HepG2 (cell line): ENCODE results near the gene RCBTB2. TPM values are rescaled to one million over a fixed set of nuclear protein-coding genes. Genes with fewer than 3 reads are reported as not detected.

Experiments used
- ATAC-seq: fragments of 200-7000 bp; cut with Tn5 transposase; 3 replicates; pipeline ENCODE4 v1.9.1; 2020; ENCODE audit warnings: mild to moderate bottlenecking, moderate library complexity
- BruUV-seq: library from RNA; stranded (reverse); fragments of 400-500 nt; replicated peaks from 2 replicates; lab custom pipeline; 2021; lab: Mats Ljungman, UMichigan
- CTCF ChIA-PET: fragments of 300-600 bp; formaldehyde crosslinking; extraction: SDS; loops from one replicate; lab custom pipeline; 2021; ENCODE audit warnings: low total read pairs, inconsistent platforms, low intra/inter-chr PET ratio; lab: Yijun Ruan, JAX
- POLR2A ChIA-PET: fragments of 350-600 bp; sonication (Branson Sonifier 250); formaldehyde crosslinking; loops from one replicate; lab custom pipeline; 2020; ENCODE audit warnings: antibody characterized with exemption, inconsistent platforms; lab: Yijun Ruan, JAX
- DNase-seq: peaks from one replicate; pipeline ENCODE4 v3.0.0-alpha.2; 2015; ENCODE audit warnings: low spot score
- FAIRE-seq: peaks from 3 replicates; lab custom pipeline; 2011; peaks lifted over from hg19 to GRCh38; lab: Jason Lieb, UNC
- H2AFZ ChIP-seq: one replicate; pipeline ENCODE4 v1.6.1; 2011; ENCODE audit warnings: low read length, inconsistent platforms
- H3K27ac ChIP-seq: fragments of 300-600 bp; 3 replicates; pipeline ENCODE4 v1.8.0; 2011; ENCODE audit warnings: mixed run types, mild to moderate bottlenecking, mixed read lengths, low read length, inconsistent platforms; ENCODE audit not compliant: insufficient read depth; ENCODE audit errors: extremely low read length
- H3K27me3 ChIP-seq, 2 experiments: fragments of 200-600 bp in 1 of 2; 2 replicates in 1 of 2; 3 replicates in 1 of 2; pipeline versions ENCODE4 v1.6.0 to v1.8.0; 2011; ENCODE audit warnings: low read length in 2 of 2, mild to moderate bottlenecking in 2 of 2, moderate library complexity in 2 of 2, inconsistent platforms in 1 of 2; ENCODE audit not compliant: insufficient read depth in 2 of 2, control insufficient read depth in 1 of 2
- H3K36me3 ChIP-seq, 2 experiments: fragments of 200-600 bp in 1 of 2; replicated peaks in 1 of 2; 2 replicates in 1 of 2; 3 replicates in 1 of 2; pipeline versions ENCODE4 v1.5.1 to v1.8.0; 2011; ENCODE audit warnings: low read length in 2 of 2, inconsistent platforms in 1 of 2; ENCODE audit not compliant: insufficient read depth in 2 of 2, control insufficient read depth in 1 of 2
- H3K4me1 ChIP-seq: 2 replicates; pipeline ENCODE4 v1.5.1; 2012; ENCODE audit warnings: low read length, inconsistent platforms; ENCODE audit not compliant: insufficient read depth
- H3K4me2 ChIP-seq: 2 replicates; pipeline ENCODE4 v1.6.0; 2011; ENCODE audit warnings: low read depth, low read length, inconsistent platforms
- H3K4me3 ChIP-seq, 3 experiments: fragments of 200-600 bp in 1 of 3; sonication (generic), shearing (Covaris generic) in 1 of 3; replicated peaks in 1 of 3; 2 replicates each; pipeline ENCODE4 v1.5.1; 2011 to 2016; ENCODE audit warnings: low read length in 3 of 3, inconsistent platforms in 2 of 3, low read depth in 2 of 3, mild to moderate bottlenecking in 2 of 3, control low read depth in 1 of 3, mixed read lengths in 1 of 3; ENCODE audit not compliant: insufficient read depth in 1 of 3
- H3K79me2 ChIP-seq: one replicate; pipeline ENCODE4 v1.6.1; 2011; ENCODE audit warnings: low read length, inconsistent platforms; ENCODE audit not compliant: insufficient read depth
- H3K9ac ChIP-seq: 2 replicates; pipeline ENCODE4 v1.6.0; 2011; ENCODE audit warnings: mild to moderate bottlenecking, low read depth, low read length, inconsistent platforms; ENCODE audit not compliant: insufficient read depth
- H3K9me3 ChIP-seq: 2 replicates; pipeline ENCODE4 v1.5.1; 2012; ENCODE audit warnings: mild to moderate bottlenecking, low read length
- H4K20me1 ChIP-seq: 2 replicates; pipeline ENCODE4 v1.6.0; 2011; ENCODE audit warnings: inconsistent platforms, mild to moderate bottlenecking, low read length, moderate library complexity; ENCODE audit not compliant: insufficient read depth
- ADNP ChIP-seq: sonication (generic); formaldehyde crosslinking; IDR thresholded peaks from 2 replicates; pipeline ENCODE4 v1.4.0; 2020; ENCODE audit warnings: missing genetic modification reagents
- ARID5B ChIP-seq: IDR thresholded peaks from 2 replicates; pipeline ENCODE4 v1.4.0; 2020; ENCODE audit warnings: mild to moderate bottlenecking, missing genetic modification reagents
- CEBPB ChIP-seq: IDR thresholded peaks from 2 replicates; pipeline ENCODE4 v1.6.1; 2011; ENCODE audit warnings: low read depth, low read length, improper control_type of control experiment, borderline replicate concordance
- DRAP1 ChIP-seq: IDR thresholded peaks from 2 replicates; pipeline ENCODE4 v1.6.1; 2016; ENCODE audit warnings: missing genetic modification reagents, missing compliant biosample characterization
- ELF3 ChIP-seq: IDR thresholded peaks from 2 replicates; pipeline ENCODE4 v1.6.1; 2016; ENCODE audit warnings: missing genetic modification reagents, missing compliant biosample characterization
- FOXA3 ChIP-seq: IDR thresholded peaks from 2 replicates; pipeline ENCODE4 v1.6.1; 2016; ENCODE audit warnings: missing genetic modification reagents, missing compliant biosample characterization
- HDAC1 ChIP-seq: sonication (generic); formaldehyde crosslinking; IDR thresholded peaks from 2 replicates; pipeline ENCODE4 v1.5.1; 2020; ENCODE audit warnings: mild to moderate bottlenecking, missing genetic modification reagents
- NCOA5 ChIP-seq: sonication (generic); formaldehyde crosslinking; IDR thresholded peaks from 2 replicates; pipeline ENCODE4 v1.4.0; 2020; ENCODE audit warnings: missing genetic modification reagents
- PAXIP1 ChIP-seq: sonication (generic); formaldehyde crosslinking; conservative IDR thresholded peaks from 2 replicates; pipeline ENCODE4 v1.4.0; 2020; ENCODE audit warnings: mild to moderate bottlenecking, missing genetic modification reagents, moderate library complexity
- RCOR2 ChIP-seq: IDR thresholded peaks from 2 replicates; pipeline ENCODE4 v1.6.1; 2016; ENCODE audit warnings: missing biosample characterization, missing genetic modification reagents
- SAP130 ChIP-seq: IDR thresholded peaks from 2 replicates; pipeline ENCODE4 v1.6.1; 2016; ENCODE audit warnings: low read depth
- SOX5 ChIP-seq: IDR thresholded peaks from 2 replicates; pipeline ENCODE4 v1.6.1; 2016; ENCODE audit warnings: borderline replicate concordance
- TAF15 ChIP-seq: fragments of 200-400 bp; formaldehyde crosslinking; IDR thresholded peaks from one replicate; pipeline ENCODE4 v1.6.1; 2018; ENCODE audit warnings: mild to moderate bottlenecking, low read depth, low read length; ENCODE audit not compliant: poor library complexity, severe bottlenecking
- WGBS: methylation state at CpG from one replicate; pipeline ENCODE4 v1.1.6; 2017; ENCODE audit warnings: low lambda C conversion rate; 5-methylcytosine and 5-hydroxymethylcytosine counted together
- in situ Hi-C: cut with HindIII; loops from 2 replicates; pipeline ENCODE4 v1.10.0; 2017; ENCODE audit warnings: low pct_unique_long_range_greater_than_20kb; ENCODE audit not compliant: extremely low pct_ligation_motif_present
- intact Hi-C: fragments of 100-400 bp; cut with micrococcal nuclease; formaldehyde crosslinking; loops from one replicate; pipeline ENCODE4 v1.10.0; 2022; ENCODE audit not compliant: unreplicated experiment
- polyA plus RNA-seq, 8 experiments: library from polyadenylated mRNA; depleted of rRNA in 3 of 8; stranded (reverse) in 7 of 8; unstranded in 1 of 8; fragments of >200 nt; fragmentation: Illumina TruSeq in 4 of 8; extraction: Trizol in 4 of 8; gene quantifications; 2 replicates each; pipeline versions ENCODE4 v1.2.1 to v1.2.3, GENCODE V29; 2011 to 2016; ENCODE audit warnings: low read depth in 4 of 8, missing spikeins in 1 of 8, mixed read lengths in 1 of 8; ENCODE audit not compliant: insufficient read depth in 1 of 8
- total RNA-seq, 5 experiments: library from RNA; depleted of rRNA; stranded (reverse); fragments of >200 nt; fragmentation: Illumina TruSeq; extraction: Trizol; gene quantifications; 2 replicates each; pipeline ENCODE4 v1.2.3, GENCODE V29; 2016; ENCODE audit warnings: low read depth in 1 of 5

RCBTB2 gene
- total and polyA plus RNA-seq, 2 of the 13 experiments (the other 11 are each of a cell fraction or from before 2014, with no cell fraction given) = 1.9 to 2.7 TPM

DNA sequence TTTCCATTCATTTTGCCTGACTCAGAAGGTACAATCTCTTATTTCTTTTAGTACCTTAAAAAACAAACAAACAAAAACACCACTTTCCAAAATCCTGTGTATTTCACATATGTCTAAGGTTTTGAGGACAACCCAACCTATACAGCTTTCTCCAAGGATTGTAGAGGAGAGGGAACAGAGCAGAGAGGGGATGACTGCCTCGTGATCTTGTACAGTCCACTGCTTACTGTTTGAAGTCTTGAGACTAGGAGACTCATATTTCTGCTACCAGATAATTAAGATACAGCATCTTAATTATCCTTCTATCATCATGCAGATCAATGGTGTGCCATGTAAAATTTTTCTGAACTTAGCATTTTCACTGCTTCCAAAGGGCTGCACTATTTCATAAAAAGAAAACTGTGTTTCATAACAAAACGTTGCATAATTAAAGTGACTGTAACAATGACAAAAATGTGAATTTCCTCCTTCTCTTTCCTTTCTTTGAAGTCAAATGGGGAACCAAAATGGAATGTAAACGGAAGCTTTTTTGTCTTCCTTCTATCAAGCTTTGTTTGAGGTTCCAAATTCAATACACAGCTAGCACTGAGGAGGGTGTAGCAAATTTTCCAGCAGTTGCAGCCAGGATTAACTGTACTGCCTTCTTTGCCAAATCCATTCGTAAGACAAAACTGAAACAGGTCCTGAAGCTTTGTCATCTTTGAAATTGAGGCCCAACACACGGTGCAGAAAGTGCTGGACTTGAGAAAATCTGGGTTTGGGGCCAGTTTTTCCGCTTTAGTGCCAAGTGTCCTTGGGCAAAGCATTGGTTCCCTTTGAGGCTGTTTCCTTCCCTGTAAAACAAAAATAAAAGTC is 34.9 kb upstream of the RCBTB2 start:
- no peak overlapping the region for H3K27ac ChIP-seq
- DNase-seq (peak; percentile 70), ATAC-seq (peak; percentile 57), FAIRE-seq (peak; percentile 49)
- intact Hi-C loops (no loop called here), in situ Hi-C loops (no loop called here)
- H3K4me3 ChIP-seq = peak overlapping the region in 1 of 3 experiments; percentile 14; a peak in 1 of 6 replicates
- H3K36me3 ChIP-seq = no peaks in the 10 kb centered on the region
- no peaks in the 10 kb centered on the region for H4K20me1 ChIP-seq
- WGBS = 17% methylated on average over 6 of the region's 6 CpGs
- H3K27me3 ChIP-seq = no peaks in the 10 kb centered on the region
- no TSS peak for BruUV-seq
- H3K9me3 ChIP-seq = no peaks in the 10 kb centered on the region
- H3K4me1 ChIP-seq = peaks cover 46% of the 10 kb centered on the region
- peak overlapping the region; percentile 55 for H3K4me2 ChIP-seq
- H3K9ac ChIP-seq = no peak overlapping the region
- CTCF ChIA-PET = no interaction called here
- POLR2A ChIA-PET = no interaction called here
- no peaks in the 10 kb centered on the region for H3K79me2 ChIP-seq
- H2AFZ ChIP-seq = no peak overlapping the region
- TF ChIP-seq DRAP1 (CRISPR knock-in tag) (no peak), ARID5B (CRISPR knock-in tag) (peak; percentile 69), FOXA3 (0 out of 2 replicates have a peak, but pooled peaks have one; percentile 26), TAF15 (no peak), HDAC1 (CRISPR knock-in tag) (0 out of 2 replicates have a peak, but pooled peaks have one; percentile 19), CEBPB (peak; percentile 40; the same call in 1 of the 2 replicates), PAXIP1 (0 out of 2 replicates have a peak, but pooled peaks have one; percentile 3), RCOR2 (CRISPR knock-in tag) (peak; percentile 56; the same call in 1 of the 2 replicates), ELF3 (CRISPR knock-in tag) (peak; percentile 81), ADNP (no peak), NCOA5 (CRISPR knock-in tag) (no peak), SOX5 (peak; percentile 96), SAP130 (CRISPR knock-in tag) (peak; percentile 48)
